C4-2B (cell line): ENCODE results near the gene NUDCD2.

ENCODE experiments used
- ZFX ChIP-seq: fragments of 450-650 bp; IDR thresholded peaks from 2 replicates; pipeline ENCODE4 v1.6.1; 2017
- TF ChIP-seq, protein P1 (sequence below): fragments of 450-650 bp; conservative IDR thresholded peaks from 2 replicates; pipeline ENCODE4 v1.5.1; 2017; ENCODE audit warnings: mild to moderate bottlenecking

DNA sequence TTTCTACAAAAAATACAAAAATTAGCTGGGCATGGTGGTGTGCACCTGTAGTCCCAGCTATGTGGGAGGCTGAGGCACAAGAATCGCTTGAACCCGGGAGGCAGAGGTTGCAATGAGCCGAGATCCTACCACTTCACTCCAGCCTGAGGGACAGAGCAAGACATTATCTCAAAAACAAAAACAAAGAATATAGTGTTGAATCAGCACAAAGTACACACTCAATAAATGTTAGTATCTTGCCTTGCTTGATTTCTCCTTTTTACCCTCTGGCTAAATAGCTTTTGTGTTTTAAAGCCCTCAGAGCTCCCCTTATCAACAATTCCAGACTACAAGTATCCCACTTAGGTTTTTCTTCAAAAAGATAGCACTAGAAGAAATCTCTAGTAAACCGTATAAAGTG is 60.0 kb downstream of the NUDCD2 start:
- TF ChIP-seq, protein P1, sequence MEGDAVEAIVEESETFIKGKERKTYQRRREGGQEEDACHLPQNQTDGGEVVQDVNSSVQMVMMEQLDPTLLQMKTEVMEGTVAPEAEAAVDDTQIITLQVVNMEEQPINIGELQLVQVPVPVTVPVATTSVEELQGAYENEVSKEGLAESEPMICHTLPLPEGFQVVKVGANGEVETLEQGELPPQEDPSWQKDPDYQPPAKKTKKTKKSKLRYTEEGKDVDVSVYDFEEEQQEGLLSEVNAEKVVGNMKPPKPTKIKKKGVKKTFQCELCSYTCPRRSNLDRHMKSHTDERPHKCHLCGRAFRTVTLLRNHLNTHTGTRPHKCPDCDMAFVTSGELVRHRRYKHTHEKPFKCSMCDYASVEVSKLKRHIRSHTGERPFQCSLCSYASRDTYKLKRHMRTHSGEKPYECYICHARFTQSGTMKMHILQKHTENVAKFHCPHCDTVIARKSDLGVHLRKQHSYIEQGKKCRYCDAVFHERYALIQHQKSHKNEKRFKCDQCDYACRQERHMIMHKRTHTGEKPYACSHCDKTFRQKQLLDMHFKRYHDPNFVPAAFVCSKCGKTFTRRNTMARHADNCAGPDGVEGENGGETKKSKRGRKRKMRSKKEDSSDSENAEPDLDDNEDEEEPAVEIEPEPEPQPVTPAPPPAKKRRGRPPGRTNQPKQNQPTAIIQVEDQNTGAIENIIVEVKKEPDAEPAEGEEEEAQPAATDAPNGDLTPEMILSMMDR = no peak
- no peak for TF ChIP-seq ZFX
